ENCODE results near the gene FRYL.

FRYL gene

DNA sequence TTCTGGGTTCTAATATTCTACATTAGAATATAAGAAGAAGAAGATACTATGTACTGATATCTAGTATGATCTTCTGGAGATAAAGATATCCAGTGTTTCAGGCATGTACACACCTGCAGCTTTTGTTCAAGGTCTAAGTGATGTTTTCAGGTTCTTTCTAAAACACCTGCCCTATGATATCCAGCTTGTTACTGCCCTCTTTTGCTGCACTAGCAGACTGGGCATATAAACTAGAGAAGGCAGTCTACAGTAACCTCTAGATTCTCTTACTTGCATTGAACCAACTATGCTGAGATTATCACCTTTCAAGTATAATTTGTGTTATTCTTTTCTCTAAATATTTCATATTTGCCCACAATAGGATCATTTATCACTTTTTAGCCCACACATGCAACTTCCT, 1.9 kb upstream of the FRYL start:
- no peak for DNase-seq (ENCODE audit: low read depth)
- TF ChIP-seq CTCF (conservative IDR thresholded peaks at IDR 0.05; ENCODE audit: low read length) = no peak
- H3K4me3 ChIP-seq (ENCODE audit: low read length) = no peak overlapping the region

- TF ChIP-seq CTCF (conservative IDR thresholded peaks at IDR 0.05; ENCODE audit: low read length) = no peak
- H3K4me3 ChIP-seq (ENCODE audit: low read length) = peak overlapping the region; percentile 68
- no peak for DNase-seq (ENCODE audit: low read depth)
These were observed 761 bp upstream of the FRYL start for GRCh38 chr4:48780865-48781214.

- H3K4me3 ChIP-seq (ENCODE audit: low read length) = peak overlapping the region; percentile 85
- TF ChIP-seq CTCF (conservative IDR thresholded peaks at IDR 0.05; ENCODE audit: low read length) = no peak
- DNase-seq (ENCODE audit: low read depth) = peak; percentile 56
These were observed 733 bp downstream of the FRYL start for GRCh38 chr4:48779095-48779997.

GRCh38 chr4:48778431-48779094, 1.5 kb downstream of the FRYL start:
- no peak for TF ChIP-seq CTCF (conservative IDR thresholded peaks at IDR 0.05; ENCODE audit: low read length)
- H3K4me3 ChIP-seq (ENCODE audit: low read length) = peak overlapping the region; percentile 85
- DNase-seq (ENCODE audit: low read depth) = peak; percentile 61

- peak overlapping the region; percentile 85 for H3K4me3 ChIP-seq (ENCODE audit: low read length)
- no peak for TF ChIP-seq CTCF (conservative IDR thresholded peaks at IDR 0.05; ENCODE audit: low read length)
- DNase-seq (ENCODE audit: low read depth) = no peak
These were observed 2.3 kb downstream of the FRYL start for GRCh38 chr4:48777739-48778138.

GRCh38 chr4:48774760-48775710, 5.0 kb downstream of the FRYL start:
- DNase-seq (ENCODE audit: low read depth) = no peak
- no peak overlapping the region for H3K4me3 ChIP-seq (ENCODE audit: low read length)
- no peak for TF ChIP-seq CTCF (conservative IDR thresholded peaks at IDR 0.05; ENCODE audit: low read length)
